H1 (cell line): Measurements from ENCODE around the gene R3HDM2. TPM values are rescaled to one million over a fixed set of nuclear protein-coding genes. Genes with fewer than 3 reads are reported as not detected.

Experiments used
- BRCA1 ChIP-seq: IDR thresholded peaks from 2 replicates; pipeline ENCODE4 v1.6.1; 2012; ENCODE audit warnings: low read depth, low read length, improper control_type of control experiment
- CHD7 ChIP-seq: fragments of 300-600 bp; sonication (generic); IDR thresholded peaks from 2 replicates; pipeline ENCODE4 v1.7.1; 2012; ENCODE audit warnings: low read length, moderate library complexity, mild to moderate bottlenecking, inconsistent platforms; ENCODE audit not compliant: insufficient replicate concordance
- CREB1 ChIP-seq: IDR thresholded peaks from 2 replicates; pipeline ENCODE4 v1.6.1; 2012; ENCODE audit warnings: inconsistent platforms
- GABPA ChIP-seq: IDR thresholded peaks from 2 replicates; pipeline ENCODE4 v1.6.1; 2011; ENCODE audit warnings: mild to moderate bottlenecking, low read length, moderate library complexity, borderline replicate concordance; ENCODE audit not compliant: insufficient read depth
- KDM5A ChIP-seq: fragments of 200-600 bp; IDR thresholded peaks from 2 replicates; pipeline ENCODE4 v1.7.1; 2012; ENCODE audit warnings: mild to moderate bottlenecking, low read length, inconsistent platforms, mixed read lengths
- PHF8 ChIP-seq: fragments of 200-600 bp; sonication (generic); conservative IDR thresholded peaks from 2 replicates; pipeline ENCODE4 v1.7.1; 2012; ENCODE audit warnings: low read depth, mild to moderate bottlenecking, inconsistent platforms, low read length, moderate library complexity
- POLR2A ChIP-seq, 2 experiments: IDR thresholded peaks; 1 replicate in 1 of 2; 2 replicates in 1 of 2; pipeline ENCODE4 v1.6.1; 2011; ENCODE audit warnings: low read depth in 2 of 2, low read length in 2 of 2, mild to moderate bottlenecking in 2 of 2; ENCODE audit errors: control extremely low read depth in 1 of 2
- USF2 ChIP-seq: IDR thresholded peaks from 2 replicates; pipeline ENCODE4 v1.6.1; 2011; ENCODE audit warnings: low read length, improper control_type of control experiment
- polyA plus RNA-seq, 7 experiments: library from polyadenylated mRNA; depleted of rRNA in 3 of 7; stranded (reverse) in 5 of 7; unstranded in 2 of 7; fragments of >200 nt in 5 of 7; fragments of 200-250 nt in 2 of 7; gene quantifications; 1 replicate in 5 of 7; 2 replicates in 1 of 7; 4 replicates in 1 of 7; pipeline versions ENCODE4 v1.2.1 to v1.2.3, GENCODE V29; 2011 to 2013; ENCODE audit warnings: missing spikeins in 2 of 7, mixed read lengths in 2 of 7
- total RNA-seq: library from RNA; stranded (reverse); fragmentation: NEBNext Ultra II Directional; extraction: Animal tissue kit (Norgen Biotek cat#: 25700); gene quantifications from 2 replicates; pipeline ENCODE4 v1.2.1, GENCODE V29; 2021
- TF ChIP-seq, protein P1 (sequence below): IDR thresholded peaks from 2 replicates; pipeline ENCODE4 v1.6.1; 2012; ENCODE audit warnings: inconsistent platforms

The R3HDM2 gene
- total and polyA plus RNA-seq, 2 of the 8 experiments (the other 6 are each of a cell fraction or from before 2014, with no cell fraction given): 25.6 to 27.0 TPM

GRCh38 chr12:57462251-57462911 lies 31.5 kb upstream of the R3HDM2 start (continued):
- 0 out of 2 replicates have a peak, but pooled peaks have one; percentile 12 for TF ChIP-seq USF2
- peak in 1 of 2 experiments; percentile 60; a peak in 2 of 3 replicates for TF ChIP-seq POLR2A (IDR thresholded peaks at IDR 0.05; ENCODE audit: control extremely low read depth in 1 of 2, low read depth in 2 of 2, low read length in 2 of 2)
- TF ChIP-seq PHF8: peak; percentile 30; the same call in 1 of the 2 replicates
- TF ChIP-seq CHD7: no peak
- no peak for TF ChIP-seq BRCA1
- no peak for TF ChIP-seq KDM5A
- TF ChIP-seq, protein P1, sequence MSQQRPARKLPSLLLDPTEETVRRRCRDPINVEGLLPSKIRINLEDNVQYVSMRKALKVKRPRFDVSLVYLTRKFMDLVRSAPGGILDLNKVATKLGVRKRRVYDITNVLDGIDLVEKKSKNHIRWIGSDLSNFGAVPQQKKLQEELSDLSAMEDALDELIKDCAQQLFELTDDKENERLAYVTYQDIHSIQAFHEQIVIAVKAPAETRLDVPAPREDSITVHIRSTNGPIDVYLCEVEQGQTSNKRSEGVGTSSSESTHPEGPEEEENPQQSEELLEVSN: peak; percentile 47; the same call in 1 of the 2 replicates
- no peak for TF ChIP-seq GABPA
- TF ChIP-seq CREB1: peak; percentile 77
